Thymus (tissue), 11 donors: ENCODE results near the gene HIVEP3. TPM values are rescaled to one million over a fixed set of nuclear protein-coding genes. Genes with fewer than 3 reads are reported as not detected.

Experiments
- DNase-seq, 9 donors: peaks; one replicate each; pipeline ENCODE4 v3.0.0-alpha.2; 2013; ENCODE audit warnings: low spot score in 9 of 9, low read depth in 6 of 9, missing footprints in 1 of 9
- H3K27ac ChIP-seq, 2 donors: one replicate each; pipeline ENCODE4 v1.5.1; 2013; ENCODE audit warnings: control low read depth in 1 of 2, low read depth in 1 of 2, low read length in 1 of 2, mild to moderate bottlenecking in 1 of 2, moderate library complexity in 1 of 2
- H3K27me3 ChIP-seq, 2 donors: one replicate each; pipeline ENCODE4 v1.5.1; 2013; ENCODE audit warnings: low read length in 1 of 2; ENCODE audit not compliant: control insufficient read depth in 2 of 2, insufficient read depth in 1 of 2
- H3K36me3 ChIP-seq, 2 donors: one replicate each; pipeline ENCODE4 v1.5.1; 2013; ENCODE audit warnings: low read length in 1 of 2, mild to moderate bottlenecking in 1 of 2, moderate library complexity in 1 of 2; ENCODE audit not compliant: control insufficient read depth in 2 of 2, insufficient read depth in 2 of 2
- H3K4me1 ChIP-seq, 2 donors: one replicate each; pipeline ENCODE4 v1.5.1; 2013; ENCODE audit warnings: low read length in 2 of 2; ENCODE audit not compliant: control insufficient read depth in 2 of 2, insufficient read depth in 2 of 2
- H3K4me3 ChIP-seq, 2 donors: one replicate each; pipeline ENCODE4 v1.5.1; 2013; ENCODE audit warnings: low read length in 2 of 2, control low read depth in 1 of 2, mild to moderate bottlenecking in 1 of 2
- H3K9me3 ChIP-seq, 2 donors: one replicate each; pipeline ENCODE4 v1.5.1; 2013; ENCODE audit warnings: low read length in 1 of 2, mild to moderate bottlenecking in 1 of 2; ENCODE audit not compliant: control insufficient read depth in 2 of 2, insufficient read depth in 1 of 2
- WGBS: extraction: QIAGEN DNeasy Blood & Tissue Kit; methylation state at CpG from one replicate; pipeline ENCODE4 v1.1.7; 2013; 5-methylcytosine and 5-hydroxymethylcytosine counted together
- polyA plus RNA-seq: library from polyadenylated mRNA; stranded (reverse); fragments of 200-250 nt; gene quantifications from one replicate; pipeline ENCODE4 v1.2.3, GENCODE V29; 2013
- total RNA-seq: library from RNA; stranded (reverse); fragments of 120-200 nt; gene quantifications from one replicate; pipeline ENCODE4 v1.2.4, GENCODE V29; 2013
- donor health status: healthy.

HIVEP3 gene
- total and polyA plus RNA-seq, 2 donors = 6.7 to 12.1 TPM

GRCh38 chr1:41664861-41665640, 253.7 kb downstream of the HIVEP3 start:
- H3K4me1 ChIP-seq = peaks cover 75 to 88% of the 10 kb centered on the region in 2 donors
- H3K36me3 ChIP-seq = peaks cover 0 to under 1% of the 10 kb centered on the region in 2 donors
- 54% methylated on average over 4 of the region's 4 CpGs for WGBS
- no peaks in the 10 kb centered on the region for H3K9me3 ChIP-seq
- peak overlapping the region; percentile 46 to 88 for H3K27ac ChIP-seq
- no peak for DNase-seq
- no peaks in the 10 kb centered on the region for H3K27me3 ChIP-seq
- no peak overlapping the region for H3K4me3 ChIP-seq

GRCh38 chr1:41663671-41664400, 254.9 kb downstream of the HIVEP3 start:
- no peak for DNase-seq
- no peaks in the 10 kb centered on the region for H3K27me3 ChIP-seq
- H3K9me3 ChIP-seq = no peaks in the 10 kb centered on the region
- peaks cover 0 to 7% of the 10 kb centered on the region in 2 donors for H3K36me3 ChIP-seq
- H3K4me1 ChIP-seq = peaks cover 73 to 88% of the 10 kb centered on the region in 2 donors
- no peak overlapping the region for H3K4me3 ChIP-seq
- H3K27ac ChIP-seq = peak overlapping the region in 1 of 2 donors; percentile 6
- WGBS = 70% methylated on average over 5 of the region's 5 CpGs

- peaks cover 81 to 88% of the 10 kb centered on the region in 2 donors for H3K4me1 ChIP-seq
- peak overlapping the region; percentile 46 to 70 for H3K27ac ChIP-seq
- H3K36me3 ChIP-seq = peaks cover 0 to 7% of the 10 kb centered on the region in 2 donors
- no peaks in the 10 kb centered on the region for H3K27me3 ChIP-seq
- no peaks in the 10 kb centered on the region for H3K9me3 ChIP-seq
- H3K4me3 ChIP-seq = peak overlapping the region; percentile 15 to 70
- 38% methylated on average over 27 of the region's 27 CpGs for WGBS
- DNase-seq = no peak
Observed at GRCh38 chr1:41662765-41663437, 255.8 kb downstream of the HIVEP3 start.

- peak overlapping the region; percentile 54 to 70 for H3K4me3 ChIP-seq
- peak in 2 of 9 donors; percentile 67 to 83 for DNase-seq
- under 1% methylated on average over 105 of the region's 105 CpGs for WGBS
- H3K36me3 ChIP-seq = peaks cover 0 to 7% of the 10 kb centered on the region in 2 donors
- no peaks in the 10 kb centered on the region for H3K27me3 ChIP-seq
- H3K4me1 ChIP-seq = peaks cover 79 to 88% of the 10 kb centered on the region in 2 donors
- H3K27ac ChIP-seq = peak overlapping the region in 1 of 2 donors; percentile 70
- no peaks in the 10 kb centered on the region for H3K9me3 ChIP-seq
Observed at GRCh38 chr1:41662061-41662764, 256.5 kb downstream of the HIVEP3 start.

GRCh38 chr1:41661428-41662060, 257.2 kb downstream of the HIVEP3 start:
- no peaks in the 10 kb centered on the region for H3K9me3 ChIP-seq
- no peak for DNase-seq
- H3K36me3 ChIP-seq = peaks cover 0 to 7% of the 10 kb centered on the region in 2 donors
- 3% methylated on average over 44 of the region's 44 CpGs for WGBS
- H3K4me3 ChIP-seq = peak overlapping the region; percentile 54 to 70
- peak overlapping the region; percentile 0 to 56 for H3K27ac ChIP-seq
- H3K27me3 ChIP-seq = no peaks in the 10 kb centered on the region
- peaks cover 75 to 88% of the 10 kb centered on the region in 2 donors for H3K4me1 ChIP-seq

GRCh38 chr1:41660570-41661427, 257.9 kb downstream of the HIVEP3 start:
- peak overlapping the region in 1 of 2 donors; percentile 33 for H3K27ac ChIP-seq
- 39% methylated on average over 5 of the region's 5 CpGs for WGBS
- no peaks in the 10 kb centered on the region for H3K27me3 ChIP-seq
- H3K9me3 ChIP-seq = no peaks in the 10 kb centered on the region
- H3K4me3 ChIP-seq = peak overlapping the region; percentile 54 to 70
- H3K36me3 ChIP-seq = peaks cover 0 to 7% of the 10 kb centered on the region in 2 donors
- no peak for DNase-seq
- H3K4me1 ChIP-seq = peaks cover 75 to 88% of the 10 kb centered on the region in 2 donors

- Histone ChIP-seq H3K4me3 (peak overlapping the region in 1 of 2 donors; percentile 54), H3K9me3 (no peaks in the 10 kb centered on the region), H3K4me1 (peaks cover 70 to 88% of the 10 kb centered on the region in 2 donors), H3K27ac (no peak overlapping the region), H3K27me3 (no peaks in the 10 kb centered on the region), H3K36me3 (peaks cover 0 to 7% of the 10 kb centered on the region in 2 donors)
- DNase-seq = no peak
- 89% methylated on average over 5 of the region's 5 CpGs for WGBS
Observed at GRCh38 chr1:41659903-41660302, 258.8 kb downstream of the HIVEP3 start.
